ENCODE results near the gene HORMAD2. TPM values are rescaled to one million over a fixed set of nuclear protein-coding genes. Genes with fewer than 3 reads are reported as not detected.

The HORMAD2 gene
- total RNA-seq, 1 donor from 2014 or later: not detected

DNA sequence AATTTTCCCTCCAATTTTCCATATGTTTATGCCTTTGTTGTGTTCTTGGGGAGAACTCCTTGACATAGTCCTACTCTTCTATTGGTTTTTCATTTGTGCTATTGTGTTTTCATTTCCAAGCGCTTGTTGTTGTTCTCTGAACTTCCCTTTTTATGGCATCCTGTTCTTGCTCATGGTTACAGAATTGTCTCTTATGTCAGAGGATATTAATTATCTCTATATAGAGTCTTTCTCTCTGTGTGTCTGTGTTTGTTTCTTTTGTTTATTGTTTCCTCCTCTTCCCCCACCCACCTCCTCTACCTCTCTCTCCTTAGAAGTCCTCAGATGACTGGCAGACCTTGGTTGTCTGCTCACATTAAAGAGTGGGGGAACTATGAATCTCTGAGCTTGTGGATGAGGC, 69.9 kb downstream of the HORMAD2 start:
- Histone ChIP-seq H3K27me3 (ENCODE audit: low read depth) (peaks cover 55% of the 10 kb centered on the region), H3K9me3 (replicated peaks) (peaks cover 14% of the 10 kb centered on the region), H3K4me1 (no peaks in the 10 kb centered on the region), H3K27ac (replicated peaks) (no peak overlapping the region), H3K4me3 (no peak overlapping the region), H3K36me3 (no peaks in the 10 kb centered on the region)
- intact Hi-C loops (cut with micrococcal nuclease): no loop called here
- no peak for DNase-seq
- TF ChIP-seq CTCF (IDR thresholded peaks at IDR 0.05; ENCODE audit: borderline replicate concordance): no peak

- Histone ChIP-seq H3K4me1 (no peaks in the 10 kb centered on the region), H3K9me3 (replicated peaks) (no peaks in the 10 kb centered on the region), H3K36me3 (no peaks in the 10 kb centered on the region), H3K4me3 (no peak overlapping the region), H3K27ac (replicated peaks) (no peak overlapping the region), H3K27me3 (ENCODE audit: low read depth) (peaks cover 61% of the 10 kb centered on the region)
- intact Hi-C loops (cut with micrococcal nuclease): no loop called here
- no peak for DNase-seq
- TF ChIP-seq CTCF (IDR thresholded peaks at IDR 0.05; ENCODE audit: borderline replicate concordance): no peak
These were observed 78.0 kb downstream of the HORMAD2 start for GRCh38 chr22:30158277-30158676.

DNA sequence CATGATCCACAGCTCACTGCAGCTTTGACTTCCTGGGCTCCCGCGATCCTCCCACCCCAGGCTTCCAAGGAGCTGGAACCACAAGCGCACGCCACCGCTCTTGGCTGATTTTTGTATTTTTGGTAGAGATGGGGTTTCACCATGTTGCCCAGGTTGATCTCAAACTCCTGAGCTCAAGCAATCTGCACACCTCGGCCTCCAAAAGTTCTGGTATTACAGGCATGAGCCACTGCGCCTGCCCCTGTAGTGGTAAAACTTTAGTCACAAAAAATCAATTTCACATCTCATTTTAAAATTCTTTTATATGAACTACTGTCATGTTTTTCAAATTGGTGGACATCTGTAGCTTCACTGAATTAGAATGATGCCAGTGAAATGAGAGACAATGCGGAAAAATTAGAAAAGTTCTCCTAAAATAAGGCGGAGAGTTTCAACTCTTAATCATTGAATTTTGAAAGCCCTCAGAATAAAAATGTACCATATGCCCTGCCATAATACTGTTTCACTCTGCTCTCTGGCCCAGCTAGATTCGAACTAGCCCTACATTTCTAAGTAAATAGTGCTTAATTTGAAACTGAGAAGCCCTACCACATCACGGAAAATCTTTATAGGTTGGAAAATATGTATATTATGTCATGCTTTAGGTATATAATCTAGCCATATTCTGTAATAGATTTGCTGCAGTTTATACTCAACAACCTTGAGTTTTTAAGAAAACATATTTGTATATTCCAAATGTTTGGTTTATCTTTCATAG, 78.7 kb downstream of the HORMAD2 start:
- H3K27me3 ChIP-seq (ENCODE audit: low read depth): peaks cover 60% of the 10 kb centered on the region
- intact Hi-C loops (cut with micrococcal nuclease): no loop called here
- H3K36me3 ChIP-seq: no peaks in the 10 kb centered on the region
- TF ChIP-seq CTCF (IDR thresholded peaks at IDR 0.05; ENCODE audit: borderline replicate concordance): no peak
- no peak overlapping the region for H3K27ac ChIP-seq (replicated peaks)
- H3K4me3 ChIP-seq: no peak overlapping the region
- DNase-seq: no peak
- no peaks in the 10 kb centered on the region for H3K9me3 ChIP-seq (replicated peaks)
- H3K4me1 ChIP-seq: no peaks in the 10 kb centered on the region

DNA sequence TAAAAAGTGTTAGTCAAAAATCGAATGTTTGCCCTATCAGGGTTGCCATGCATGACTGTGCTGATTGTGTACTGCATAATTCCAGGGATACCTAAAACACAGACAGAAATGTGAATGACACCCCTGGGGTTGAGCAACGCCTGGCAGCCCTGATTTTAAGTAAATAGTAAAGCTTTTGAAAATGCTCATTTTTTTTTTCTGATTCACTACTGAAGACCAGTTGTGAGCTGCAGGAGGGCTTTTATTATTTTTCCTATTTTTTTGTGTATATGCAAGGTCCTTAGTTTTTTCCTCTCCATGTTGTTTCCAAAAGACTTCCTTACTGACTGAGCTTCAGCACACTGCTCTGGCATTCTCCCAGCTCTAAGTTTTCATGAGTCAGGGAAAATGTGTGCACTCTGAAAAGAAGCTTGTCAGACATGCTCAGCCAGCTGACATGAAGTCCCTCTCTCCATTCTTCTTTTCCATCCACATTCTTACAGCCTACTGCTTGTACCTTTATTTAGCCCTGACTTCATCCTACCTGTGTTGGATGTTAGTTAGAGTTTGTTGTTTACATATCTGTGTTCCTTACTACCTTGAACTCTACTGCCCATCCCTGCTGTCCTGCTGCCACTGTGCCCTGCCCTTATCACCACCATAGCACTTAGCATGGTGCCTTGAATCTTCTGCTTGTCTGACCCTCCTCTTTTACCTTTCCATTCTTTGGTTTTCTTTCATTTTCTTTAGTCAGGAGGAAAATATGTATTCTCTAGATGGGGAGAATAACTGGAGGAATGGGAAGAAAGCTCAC, 79.5 kb downstream of the HORMAD2 start:
- Histone ChIP-seq H3K9me3 (replicated peaks) (no peaks in the 10 kb centered on the region), H3K27me3 (ENCODE audit: low read depth) (peaks cover 62% of the 10 kb centered on the region), H3K36me3 (no peaks in the 10 kb centered on the region), H3K4me3 (no peak overlapping the region), H3K4me1 (no peaks in the 10 kb centered on the region), H3K27ac (replicated peaks) (no peak overlapping the region)
- DNase-seq: no peak
- intact Hi-C loops (cut with micrococcal nuclease): no loop called here
- TF ChIP-seq CTCF (IDR thresholded peaks at IDR 0.05; ENCODE audit: borderline replicate concordance): no peak

DNA sequence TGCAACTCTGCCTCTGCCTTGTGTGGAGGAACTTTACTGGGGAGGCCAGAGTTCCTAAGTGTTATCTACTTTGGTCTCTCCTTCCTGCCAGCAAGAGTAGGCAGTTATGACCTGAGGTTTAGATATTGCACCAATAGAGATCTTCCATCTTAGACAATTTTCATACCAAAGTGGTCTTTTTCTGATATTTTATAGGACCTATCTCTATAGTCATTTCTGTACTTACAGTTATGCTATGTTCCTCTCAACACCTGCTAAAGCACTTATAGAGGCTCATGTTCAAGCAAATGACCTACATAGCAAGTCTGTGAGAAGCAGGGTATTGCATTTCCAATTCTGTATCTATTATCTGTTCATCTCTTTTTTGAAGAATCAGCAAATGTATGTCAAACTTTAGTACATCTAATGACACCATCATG, 80.8 kb downstream of the HORMAD2 start:
- H3K9me3 ChIP-seq (replicated peaks): no peaks in the 10 kb centered on the region
- H3K4me3 ChIP-seq: no peak overlapping the region
- no peak overlapping the region for H3K27ac ChIP-seq (replicated peaks)
- H3K27me3 ChIP-seq (ENCODE audit: low read depth): peaks cover 64% of the 10 kb centered on the region
- no peak for TF ChIP-seq CTCF (IDR thresholded peaks at IDR 0.05; ENCODE audit: borderline replicate concordance)
- H3K36me3 ChIP-seq: no peaks in the 10 kb centered on the region
- no peak for DNase-seq
- H3K4me1 ChIP-seq: no peaks in the 10 kb centered on the region
- intact Hi-C loops (cut with micrococcal nuclease): no loop called here

All from left ventricle myocardium inferior (tissue), 1 donor.